Mesothelial cell of epicardium (in vitro differentiated cells): Measurements from ENCODE around the gene OPHN1. TPM values are rescaled to one million over a fixed set of nuclear protein-coding genes. Genes with fewer than 3 reads are reported as not detected.

ENCODE experiments used
- DNase-seq, 2 experiments: peaks; one replicate each; pipeline ENCODE4 v3.0.0; 2021; ENCODE audit warnings: low spot score in 2 of 2; ENCODE audit not compliant: unreplicated experiment in 2 of 2
- H3K27ac Mint-ChIP-seq: 2 replicates; pipeline ENCODE4 v1.8.0; 2021; ENCODE audit warnings: mixed read lengths
- H3K27me3 Mint-ChIP-seq: 2 replicates; pipeline ENCODE4 v1.8.0; 2021; ENCODE audit warnings: low read depth, mixed read lengths
- H3K36me3 Mint-ChIP-seq: 2 replicates; pipeline ENCODE4 v1.8.0; 2021; ENCODE audit warnings: mixed read lengths
- H3K4me1 Mint-ChIP-seq: 2 replicates; pipeline ENCODE4 v1.8.0; 2021; ENCODE audit warnings: mixed read lengths
- H3K4me3 Mint-ChIP-seq: 2 replicates; pipeline ENCODE4 v1.8.0; 2021; ENCODE audit warnings: mild to moderate bottlenecking, moderate library complexity, mixed read lengths
- H3K9me3 Mint-ChIP-seq: 2 replicates; pipeline ENCODE4 v1.8.0; 2021; ENCODE audit warnings: mixed read lengths
- CTCF ChIP-seq: fragments of 200-600 bp; sonication (generic); IDR thresholded peaks from one replicate; pipeline ENCODE4 v1.5.0; 2021; ENCODE audit warnings: antibody characterized with exemption; ENCODE audit not compliant: unreplicated experiment
- total RNA-seq: library from RNA; stranded (reverse); gene quantifications from 3 replicates; pipeline ENCODE4 v1.2.1, GENCODE V29; 2021

OPHN1 gene
- total RNA-seq, 1 donor from 2014 or later = 8.6 TPM

- no peaks in the 10 kb centered on the region for H3K4me1 Mint-ChIP-seq
- DNase-seq = no peak
- no peaks in the 10 kb centered on the region for H3K27me3 Mint-ChIP-seq
- TF ChIP-seq CTCF = no peak
- no peak overlapping the region for H3K4me3 Mint-ChIP-seq
- H3K36me3 Mint-ChIP-seq = no peaks in the 10 kb centered on the region
- no peak overlapping the region for H3K27ac Mint-ChIP-seq
- H3K9me3 Mint-ChIP-seq = peaks cover 75% of the 10 kb centered on the region
These were observed 434.8 kb downstream of the OPHN1 start for GRCh38 chrX:67998540-67998939.

Other genes with a start within 250 kb of the OPHN1 start
- 32.5 to 36.9 TPM (median 33.3 TPM) in 3 replicates for gene YIPF6, start 65.6 kb upstream of the OPHN1 start, total RNA-seq
- gene STARD8, start 214.2 kb upstream of the OPHN1 start, total RNA-seq = 6.3 to 7.1 TPM (median 6.4 TPM) in 3 replicates